Activated CD4-positive, alpha-beta T cell treated with anti-CD3 and anti-CD28 coated beads for 4 hours (primary cell): ENCODE results near the gene XAB2.
A peak's percentile ranks its signal among the peaks of the same experiment; 100 is the strongest.
"Not testable (repeated sequence)": the region's sequence is repeated elsewhere in the genome, so short reads cannot be mapped to it uniquely, and the experiment has no call there.

Experiments
- DNase-seq, 2 donors: peaks; one replicate each; pipeline ENCODE4 v3.0.0-alpha.2; 2020

Gene XAB2

GRCh38 chr19:7611541-7612279 is 17.6 kb downstream of the XAB2 start:
- DNase-seq, result no peak

GRCh38 chr19:7610491-7611240 is 18.7 kb downstream of the XAB2 start:
- no peak for DNase-seq

GRCh38 chr19:7607874-7608560 is 21.3 kb downstream of the XAB2 start:
- no peak for DNase-seq

GRCh38 chr19:7607212-7607873 is 22.0 kb downstream of the XAB2 start:
- DNase-seq, result no peak

GRCh38 chr19:7606289-7606688 is 23.1 kb downstream of the XAB2 start:
- DNase-seq, result no peak

- DNase-seq, result no peak
These were observed 23.7 kb downstream of the XAB2 start for GRCh38 chr19:7605490-7606222.

GRCh38 chr19:7603919-7604318 is 25.4 kb downstream of the XAB2 start:
- no peak for DNase-seq

- DNase-seq, result no peak
These were observed 26.3 kb downstream of the XAB2 start for GRCh38 chr19:7602935-7603497.

GRCh38 chr19:7602240-7602934 is 27.0 kb downstream of the XAB2 start:
- DNase-seq, result no peak

GRCh38 chr19:7600721-7601120 is 28.6 kb downstream of the XAB2 start:
- no peak for DNase-seq

- no peak for DNase-seq
These were observed 31.2 kb downstream of the XAB2 start for GRCh38 chr19:7598180-7598579.

GRCh38 chr19:7597689-7598088 is 31.7 kb downstream of the XAB2 start:
- no peak for DNase-seq

GRCh38 chr19:7596211-7596937 is 33.0 kb downstream of the XAB2 start:
- no peak for DNase-seq

- DNase-seq, result peak in 1 of 2 donors; percentile 23
These were observed 33.7 kb downstream of the XAB2 start, which contains the start of gene CAMSAP3 for GRCh38 chr19:7595466-7596133. CAMSAP3 (plus strand) TSS chr19:7595863; CDS start chr19:7596003, 140 bp downstream.

- no peak for DNase-seq
These were observed 39.1 kb downstream of the XAB2 start for GRCh38 chr19:7590256-7590655.

- DNase-seq, result no peak
These were observed 39.5 kb downstream of the XAB2 start for GRCh38 chr19:7589822-7590221.

GRCh38 chr19:7582446-7582845 is 46.9 kb downstream of the XAB2 start:
- DNase-seq, result no peak

- no peak for DNase-seq
These were observed 50.2 kb downstream of the XAB2 start for GRCh38 chr19:7579182-7579581.

- DNase-seq, result no peak
These were observed 51.2 kb downstream of the XAB2 start for GRCh38 chr19:7578127-7578526.

- not testable (repeated sequence) for DNase-seq
These were observed 51.9 kb downstream of the XAB2 start for GRCh38 chr19:7577422-7577821.
